ENCODE results near the gene MZT1. TPM values are rescaled to one million over a fixed set of nuclear protein-coding genes. Genes with fewer than 3 reads are reported as not detected.

MZT1 gene, protein sequence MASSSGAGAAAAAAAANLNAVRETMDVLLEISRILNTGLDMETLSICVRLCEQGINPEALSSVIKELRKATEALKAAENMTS
- total RNA-seq: 9.1 and 10.2 TPM in 2 replicates

DNA sequence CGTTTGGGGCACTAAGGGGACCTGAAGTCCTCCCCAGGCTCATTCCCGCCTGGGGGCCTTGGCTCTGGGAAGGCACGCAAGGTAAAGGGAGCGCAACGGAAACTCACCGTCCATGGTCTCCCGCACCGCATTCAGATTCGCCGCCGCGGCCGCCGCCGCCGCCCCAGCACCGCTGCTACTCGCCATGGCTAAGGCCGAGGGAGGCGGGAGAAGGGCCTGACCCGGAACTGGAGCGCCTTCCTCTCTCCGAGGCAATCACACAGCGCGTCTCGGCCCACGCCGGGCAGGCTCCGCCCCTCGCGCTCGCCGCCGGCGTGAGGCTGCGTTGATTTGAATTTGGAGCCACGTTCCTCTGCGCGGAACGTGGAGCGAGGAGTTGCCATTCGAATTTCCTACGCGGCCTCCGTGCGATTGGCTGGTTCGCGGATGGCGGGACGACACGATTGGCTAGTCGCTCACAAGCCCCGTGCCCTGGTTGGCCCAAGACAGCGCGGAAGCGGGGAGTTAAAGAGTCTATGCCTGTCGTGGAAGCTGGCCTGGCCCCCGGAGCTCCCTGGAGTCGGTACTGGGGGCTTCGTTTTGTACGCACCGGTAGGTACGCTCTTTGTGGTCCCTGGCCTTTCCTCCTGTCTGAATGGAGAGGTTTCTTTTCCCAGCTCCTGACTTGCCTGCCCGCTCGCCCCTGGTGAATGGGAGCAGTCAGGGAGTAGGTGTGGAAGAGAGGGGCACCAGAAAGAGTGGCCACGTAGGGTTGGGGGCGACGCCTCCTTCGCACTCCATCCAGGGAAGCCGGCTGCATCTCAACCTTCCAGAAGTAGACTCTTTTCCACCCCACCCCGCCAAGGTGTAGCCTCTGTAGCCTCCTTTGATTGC is at the start of gene MZT1, which contains the start of gene BORA:
MZT1 (minus strand) TSS at position 213 of the 873 bp plus-strand sequence; CDS start at position 186, 27 bp downstream.
BORA (plus strand) TSS at position 507 of the 873 bp plus-strand sequence. CDS start 1,018 bp downstream, outside the sequence.

Small RNA genes lying within 50 kb of the gene (small RNA-seq; reads per million reads assigned to genes)
- gene RNU6-80P: not detected

Other genes starting within 250 kb of the MZT1 start
- 3.6 and 6.0 TPM in 2 replicates for gene BORA, start 294 bp upstream of the MZT1 start, total RNA-seq
- 35.8 and 38.5 TPM in 2 replicates for gene DIS3, start 54.3 kb upstream of the MZT1 start, total RNA-seq
- 17.7 and 19.2 TPM in 2 replicates for gene PIBF1, start 54.5 kb upstream of the MZT1 start, total RNA-seq

Data from hair follicle dermal papilla cell (primary cell).